Measurements from ENCODE around the gene SYF2.

- TF ChIP-seq, protein P1, sequence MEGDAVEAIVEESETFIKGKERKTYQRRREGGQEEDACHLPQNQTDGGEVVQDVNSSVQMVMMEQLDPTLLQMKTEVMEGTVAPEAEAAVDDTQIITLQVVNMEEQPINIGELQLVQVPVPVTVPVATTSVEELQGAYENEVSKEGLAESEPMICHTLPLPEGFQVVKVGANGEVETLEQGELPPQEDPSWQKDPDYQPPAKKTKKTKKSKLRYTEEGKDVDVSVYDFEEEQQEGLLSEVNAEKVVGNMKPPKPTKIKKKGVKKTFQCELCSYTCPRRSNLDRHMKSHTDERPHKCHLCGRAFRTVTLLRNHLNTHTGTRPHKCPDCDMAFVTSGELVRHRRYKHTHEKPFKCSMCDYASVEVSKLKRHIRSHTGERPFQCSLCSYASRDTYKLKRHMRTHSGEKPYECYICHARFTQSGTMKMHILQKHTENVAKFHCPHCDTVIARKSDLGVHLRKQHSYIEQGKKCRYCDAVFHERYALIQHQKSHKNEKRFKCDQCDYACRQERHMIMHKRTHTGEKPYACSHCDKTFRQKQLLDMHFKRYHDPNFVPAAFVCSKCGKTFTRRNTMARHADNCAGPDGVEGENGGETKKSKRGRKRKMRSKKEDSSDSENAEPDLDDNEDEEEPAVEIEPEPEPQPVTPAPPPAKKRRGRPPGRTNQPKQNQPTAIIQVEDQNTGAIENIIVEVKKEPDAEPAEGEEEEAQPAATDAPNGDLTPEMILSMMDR (IDR thresholded peaks at IDR 0.05): no peak
- TF ChIP-seq POLR2A (IDR thresholded peaks at IDR 0.05): no peak
These were observed 21.6 kb downstream of the SYF2 start for GRCh38 chr1:25210728-25211127.

Data from Peyer's patch (tissue), 4 donors.